ENCODE data around the gene TMEM151A.

TMEM151A gene

DNA sequence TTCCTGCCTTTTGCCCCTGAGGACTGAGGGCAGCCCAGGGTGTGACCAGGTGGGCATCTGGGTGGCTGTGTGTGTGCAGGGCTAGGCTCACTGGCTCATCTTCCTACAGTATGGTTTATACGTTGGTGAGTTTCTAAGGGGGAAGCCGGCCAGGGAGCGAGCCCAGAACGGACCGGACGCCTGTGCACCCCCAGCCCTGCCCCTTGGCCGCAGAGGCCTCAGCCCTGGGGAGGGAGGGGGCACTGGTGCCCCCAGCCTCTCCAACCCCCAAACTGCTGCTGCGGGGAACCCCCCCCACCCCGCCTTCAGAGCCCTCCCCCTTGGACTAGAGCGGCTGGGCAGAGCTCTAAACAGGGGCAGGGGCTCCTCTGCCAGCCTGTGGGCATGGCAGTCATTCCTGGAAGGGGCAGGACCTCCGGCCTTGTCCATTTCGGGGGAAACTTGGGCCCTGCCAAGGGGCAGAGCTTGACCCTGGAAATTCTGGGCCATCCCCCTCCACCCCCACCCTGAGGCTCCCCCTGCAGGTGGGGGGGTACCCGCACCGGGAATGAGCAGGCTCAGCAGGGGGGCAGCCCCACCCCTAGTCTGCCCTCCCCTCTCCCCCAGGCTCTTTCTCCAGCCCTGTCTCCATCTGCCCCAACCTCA lies 8.1 kb upstream of the TMEM151A start:
- no peak for DNase-seq (ENCODE audit: low spot score)

DNA sequence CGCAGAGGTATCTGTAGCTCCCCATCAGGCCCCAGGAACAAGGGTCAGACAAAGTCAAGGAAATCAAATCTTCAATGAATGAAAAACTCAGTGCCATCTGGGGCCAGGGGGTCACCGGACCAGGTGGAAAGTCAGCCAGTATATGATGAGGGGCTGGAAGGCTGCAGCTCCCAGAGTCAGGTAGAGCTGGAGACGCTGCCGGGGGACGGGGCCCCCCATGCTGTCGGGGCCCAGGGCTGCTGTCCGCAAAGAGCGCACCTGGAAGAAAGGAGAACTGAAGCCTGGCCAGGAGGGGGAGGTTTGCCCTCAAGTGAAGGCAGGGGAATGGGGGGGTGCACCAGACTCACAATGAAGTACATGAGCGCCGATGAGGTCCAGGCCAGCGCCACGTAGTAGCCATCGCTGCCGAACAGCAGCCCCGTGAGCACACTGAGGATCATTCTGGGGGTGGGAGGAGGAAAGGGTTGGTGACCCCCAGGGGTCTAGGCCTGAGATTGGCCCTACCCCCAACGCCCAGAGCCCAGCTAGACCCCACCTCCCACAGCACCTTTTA lies 7.1 kb upstream of the TMEM151A start:
- no peak for DNase-seq (ENCODE audit: low spot score)

DNA sequence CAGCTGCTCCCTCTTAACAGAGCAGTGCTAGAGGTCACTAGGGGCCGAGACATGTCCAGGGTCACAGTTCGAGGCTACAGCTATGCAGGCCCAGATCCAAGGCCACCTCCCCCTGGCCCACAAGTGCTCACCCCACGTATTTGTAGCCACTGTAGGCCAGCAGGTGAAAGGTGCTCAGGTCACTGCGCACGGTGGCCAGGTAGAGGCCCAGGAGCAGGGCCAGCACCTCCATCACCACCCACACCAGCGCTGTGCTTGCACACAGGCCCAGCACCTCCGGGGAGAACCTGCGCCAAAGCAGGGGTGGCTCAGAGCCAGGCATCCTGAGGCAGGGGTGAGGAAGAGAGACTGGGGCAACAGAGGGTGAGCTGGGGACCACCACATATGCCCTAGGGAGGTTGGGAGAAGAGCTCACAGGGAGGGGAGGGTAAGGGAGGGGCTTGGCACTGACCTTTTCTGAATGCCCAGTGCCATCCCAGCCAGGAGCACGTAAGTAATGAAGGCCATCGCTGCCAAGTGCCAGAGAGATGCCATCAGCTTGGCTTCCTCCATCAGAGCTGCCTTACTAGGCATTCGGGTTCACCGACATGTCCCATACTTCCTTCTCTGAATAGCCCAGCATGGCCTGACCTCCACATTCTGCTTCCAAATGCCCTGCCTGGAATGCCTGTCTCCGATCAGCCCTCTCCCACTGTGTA lies 6.3 kb upstream of the TMEM151A start:
- no peak for DNase-seq (ENCODE audit: low spot score)

DNA sequence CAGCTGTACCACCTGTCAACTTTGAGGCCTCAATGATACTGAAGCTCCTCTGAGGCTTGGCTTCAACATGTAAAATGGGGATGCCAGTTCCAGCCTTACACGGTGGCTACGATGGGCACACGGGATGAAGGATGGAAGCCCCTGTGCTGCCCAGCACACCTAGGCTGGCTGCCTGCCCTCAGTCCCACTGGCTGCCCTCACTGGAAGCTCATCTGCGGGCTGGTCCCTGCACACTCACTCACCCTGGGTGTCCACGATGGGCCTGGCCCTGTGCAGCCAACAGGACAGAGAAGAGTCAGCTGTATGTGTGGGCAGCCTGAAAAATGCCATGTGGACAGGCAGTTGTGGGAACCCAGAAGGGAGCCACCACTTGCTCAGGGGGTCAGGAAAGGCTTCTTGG lies 5.0 kb upstream of the TMEM151A start:
- DNase-seq (ENCODE audit: low spot score) = no peak

DNA sequence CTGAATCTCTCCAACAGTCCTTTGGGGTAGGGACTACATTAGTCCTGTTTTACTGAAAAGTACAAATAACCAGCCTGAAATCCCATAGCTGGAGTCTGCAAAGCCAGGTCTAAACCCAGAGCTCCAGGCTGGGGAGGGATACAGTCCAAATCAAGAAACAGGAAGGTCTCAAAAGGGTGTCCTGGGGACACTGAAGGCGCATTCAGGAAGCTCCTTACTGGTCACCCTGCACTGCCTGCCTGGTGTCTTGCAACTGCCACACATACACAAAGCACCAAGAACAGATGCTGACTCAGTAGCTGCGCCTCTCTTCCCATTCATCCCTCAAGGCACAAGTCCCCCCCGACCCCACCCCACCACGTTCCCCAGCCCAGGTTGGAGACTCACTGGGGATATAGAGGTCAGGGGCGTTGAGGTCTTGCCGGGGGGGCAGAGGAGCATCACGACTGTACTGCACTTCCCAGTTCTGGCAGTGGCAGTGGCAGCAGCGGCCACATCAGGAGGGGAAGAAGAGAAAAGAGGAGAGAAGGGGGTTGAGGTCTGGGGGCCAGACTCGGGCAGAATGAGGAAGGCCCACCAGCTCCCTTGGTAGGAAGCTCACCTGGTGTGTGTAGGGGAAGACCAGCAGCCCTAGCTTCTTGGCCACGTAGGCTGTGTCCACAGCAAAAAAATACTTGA lies 4.3 kb upstream of the TMEM151A start:
- no peak for DNase-seq (ENCODE audit: low spot score)

DNA sequence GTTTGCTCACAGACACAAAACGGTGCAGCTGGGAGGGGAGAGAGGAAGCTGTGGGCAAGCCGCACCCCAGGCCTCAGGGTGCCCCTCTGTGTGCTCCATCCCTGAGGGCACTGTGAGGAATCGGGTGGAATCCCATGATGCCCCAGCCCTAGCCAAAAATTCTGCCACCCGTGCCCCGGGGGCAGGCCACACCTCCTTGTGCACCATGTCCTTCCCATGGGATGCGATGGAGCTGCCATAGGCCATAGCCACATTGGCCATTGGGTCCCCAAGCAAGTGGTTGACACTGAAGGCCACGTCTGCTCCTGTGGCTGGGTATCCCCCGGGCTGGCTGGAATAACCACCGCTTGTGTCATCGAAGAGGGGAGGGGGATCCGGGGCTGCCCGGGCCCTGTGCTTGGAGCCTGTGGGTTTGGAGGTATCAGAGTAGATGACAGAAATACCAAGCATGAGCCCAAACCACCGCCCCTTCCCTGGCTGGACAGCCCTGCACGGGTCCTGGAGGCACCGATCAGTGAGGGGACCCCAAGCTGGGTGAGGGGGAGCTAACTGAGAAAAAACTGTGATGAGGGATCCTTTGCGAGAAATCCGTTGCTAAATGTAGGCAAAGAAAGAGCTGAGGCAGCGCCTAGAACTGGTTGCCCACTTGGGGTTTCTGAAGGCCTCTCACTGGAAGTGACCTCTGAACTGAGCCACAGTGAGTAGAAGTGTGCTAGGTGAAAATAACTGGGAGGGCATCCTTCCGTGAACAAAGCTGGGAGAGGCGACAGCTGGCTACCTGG lies 3.6 kb upstream of the TMEM151A start:
- no peak for DNase-seq (ENCODE audit: low spot score)

DNA sequence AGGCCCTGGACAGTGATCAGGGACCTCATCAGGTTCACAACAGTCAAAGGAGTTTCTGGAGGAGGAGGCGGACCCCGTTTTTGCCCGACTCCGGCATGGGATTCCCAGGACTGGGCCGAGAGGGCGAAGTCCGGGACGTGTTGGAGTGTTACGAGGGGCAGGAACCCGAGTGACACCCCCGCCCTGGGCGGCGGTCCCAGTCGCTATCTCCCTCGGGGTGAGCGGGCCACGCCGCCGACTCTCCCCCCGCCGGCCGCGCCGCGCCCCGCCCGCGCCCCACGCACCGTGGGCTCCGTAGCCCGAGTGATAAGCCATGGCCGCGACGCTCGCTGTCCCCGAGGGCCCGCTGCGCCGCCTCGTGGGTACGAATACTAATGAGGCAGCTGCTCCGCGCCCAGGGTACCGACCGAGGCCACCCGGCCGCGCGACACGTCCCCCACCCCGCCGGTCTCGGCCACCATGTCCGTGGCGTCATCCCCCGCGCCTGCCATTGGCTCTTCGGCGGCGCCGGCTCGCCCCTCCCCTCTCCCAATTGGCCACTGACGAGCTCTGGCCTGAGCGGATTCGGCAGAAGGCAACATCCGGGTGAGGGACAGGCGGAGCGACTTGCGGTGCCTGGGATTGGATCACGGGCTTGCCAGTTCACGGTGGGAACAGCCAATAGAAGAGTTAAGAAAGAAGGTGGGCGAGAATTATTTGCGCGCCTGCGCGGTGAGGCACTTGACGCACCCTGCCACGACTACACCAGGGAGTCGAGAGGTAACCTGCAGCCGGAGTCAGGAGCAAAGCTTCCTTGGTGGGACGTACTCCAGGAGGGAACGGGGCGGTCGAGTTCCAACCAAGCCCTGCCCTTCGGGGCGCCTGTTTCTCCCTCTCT lies 2.8 kb upstream of the TMEM151A start, which contains the start of gene YIF1A:
Gene YIF1A, minus strand, starts transcription at position 473 of the 877 bp plus-strand sequence. Its CDS starts 158 bp downstream, at position 315.
- DNase-seq (ENCODE audit: low spot score) = peak; percentile 98

DNA sequence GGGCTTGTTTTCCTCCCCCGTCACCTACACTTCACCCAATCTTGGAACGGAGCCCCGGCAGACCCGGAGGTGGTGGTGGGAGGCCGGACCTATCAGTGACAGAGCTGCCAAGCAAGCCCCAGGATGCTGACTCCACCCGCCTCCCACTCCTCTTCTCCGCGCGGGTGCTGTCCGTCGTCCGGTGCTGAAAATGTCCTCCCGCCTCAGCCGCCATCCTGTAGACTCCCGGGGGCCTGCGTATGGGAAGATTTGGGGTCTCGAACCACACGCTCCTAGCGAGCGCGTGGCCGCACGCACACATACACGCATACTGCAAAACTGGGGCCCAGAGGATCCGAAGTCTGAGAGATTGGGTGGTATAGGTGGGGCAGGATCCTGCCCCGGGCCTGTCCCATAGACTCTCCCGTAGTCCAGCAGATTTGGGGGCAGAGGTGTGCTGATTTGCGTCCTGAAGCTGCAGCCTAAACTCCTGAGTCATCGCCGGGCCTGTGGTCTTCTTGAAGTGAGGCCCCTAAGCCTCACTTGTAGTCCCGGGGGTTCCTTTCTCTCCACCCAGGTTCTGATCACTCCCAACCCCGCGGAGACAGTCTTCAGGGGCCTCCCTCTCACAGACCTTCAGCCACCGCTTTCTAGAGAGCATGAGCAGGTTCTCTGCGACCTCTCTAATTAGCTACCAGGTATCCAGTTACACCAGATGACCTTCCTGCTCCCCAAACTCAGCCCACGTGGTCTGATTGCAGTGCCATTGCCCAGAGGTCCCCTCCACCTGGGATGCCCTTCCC lies 2.0 kb upstream of the TMEM151A start:
- DNase-seq (ENCODE audit: low spot score) = peak; percentile 65

DNA sequence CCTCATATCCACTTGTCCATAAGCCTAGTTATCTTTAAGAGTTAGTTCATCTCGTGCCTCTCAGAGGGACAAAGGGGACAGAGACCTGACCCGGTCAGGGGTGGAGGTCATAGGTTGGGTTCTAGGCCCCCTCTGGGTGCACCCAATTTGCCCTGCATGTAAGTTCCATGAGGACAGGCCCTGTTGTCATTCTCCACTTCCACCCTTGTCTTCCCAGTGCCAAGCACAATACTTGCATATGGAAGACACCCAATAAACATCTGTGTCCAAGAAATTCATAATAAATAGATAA lies 1.4 kb upstream of the TMEM151A start:
- no peak for DNase-seq (ENCODE audit: low spot score)

DNA sequence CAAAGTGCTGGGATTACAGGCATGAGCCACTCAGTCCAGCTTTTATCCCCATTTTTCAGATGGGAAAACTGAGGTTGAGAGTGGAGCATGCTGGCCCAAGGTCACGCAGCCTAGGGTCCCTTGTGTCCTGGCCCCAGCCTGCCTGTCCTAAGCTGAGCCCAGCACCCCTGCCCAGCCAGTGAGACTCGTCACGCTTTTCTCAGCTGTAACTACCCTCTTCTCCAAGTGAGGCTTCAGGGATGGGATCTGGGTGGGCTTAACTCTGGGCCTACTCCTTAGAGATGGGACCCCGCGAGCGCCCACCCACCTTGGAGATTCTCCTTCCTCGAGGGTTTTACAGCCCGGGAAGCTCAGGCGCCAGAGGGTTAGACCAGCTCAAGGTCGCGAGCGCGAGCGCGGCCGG lies 390 bp upstream of the TMEM151A start:
- no peak for DNase-seq (ENCODE audit: low spot score)

DNA sequence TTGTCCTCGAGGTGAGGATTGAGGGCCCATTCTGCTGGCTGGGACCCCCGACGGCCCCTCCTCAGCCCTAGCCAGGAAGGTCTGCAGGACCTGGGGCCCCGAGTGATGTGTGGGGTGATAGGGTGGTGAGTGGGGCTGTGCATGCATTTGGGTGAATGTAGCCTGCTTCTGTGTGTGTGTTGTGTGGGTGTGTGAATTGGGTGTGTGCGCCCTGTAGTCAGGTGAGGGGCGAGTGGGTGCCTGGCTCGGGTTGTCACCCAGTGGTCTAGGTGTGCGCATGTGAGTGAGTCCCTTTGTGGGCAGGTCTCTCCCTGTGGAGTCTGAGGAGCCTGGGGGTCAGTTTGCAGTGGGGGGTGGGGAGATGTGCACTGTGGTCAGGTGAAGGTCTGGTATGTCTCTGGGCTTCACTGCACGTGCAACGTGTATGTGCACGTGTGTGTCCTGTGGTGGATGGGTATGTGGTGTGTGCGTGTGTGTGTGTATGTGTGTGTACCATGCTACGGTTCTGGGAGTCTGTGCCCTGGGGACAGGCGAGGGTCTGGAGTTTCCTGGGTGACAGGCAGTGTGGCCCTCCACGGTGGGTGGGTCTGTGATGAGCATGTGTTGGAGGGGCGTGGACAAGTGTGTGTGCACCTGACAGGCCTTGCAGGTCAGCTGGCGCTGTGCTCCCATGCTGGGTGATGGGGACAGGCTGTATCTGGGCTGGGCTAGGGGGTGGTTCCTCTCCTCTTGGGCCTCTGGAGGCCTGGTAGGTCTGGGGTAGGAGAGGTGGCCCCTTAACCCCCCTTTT lies 1.0 kb downstream of the TMEM151A start:
- DNase-seq (ENCODE audit: low spot score) = no peak

DNA sequence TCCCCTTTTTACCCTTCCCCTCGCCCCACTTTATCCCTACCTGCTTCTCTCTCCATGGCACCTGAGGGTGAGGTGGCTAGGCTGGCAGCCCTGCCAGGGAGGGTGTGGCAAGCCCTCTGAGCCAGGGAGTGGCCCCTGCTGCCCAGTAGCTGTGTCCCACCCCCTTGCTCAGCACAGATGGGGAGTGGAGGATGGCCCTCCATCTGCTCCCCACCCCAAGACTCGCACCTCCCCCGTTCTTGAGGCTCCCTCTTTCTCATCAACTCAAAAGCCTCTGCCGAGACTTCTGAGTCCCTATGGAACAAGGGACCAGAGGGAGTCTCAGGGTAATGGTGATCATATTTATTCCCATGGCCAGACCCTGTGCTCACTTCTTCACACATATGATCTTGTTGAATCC lies 1.7 kb downstream of the TMEM151A start:
- no peak for DNase-seq (ENCODE audit: low spot score)

DNA sequence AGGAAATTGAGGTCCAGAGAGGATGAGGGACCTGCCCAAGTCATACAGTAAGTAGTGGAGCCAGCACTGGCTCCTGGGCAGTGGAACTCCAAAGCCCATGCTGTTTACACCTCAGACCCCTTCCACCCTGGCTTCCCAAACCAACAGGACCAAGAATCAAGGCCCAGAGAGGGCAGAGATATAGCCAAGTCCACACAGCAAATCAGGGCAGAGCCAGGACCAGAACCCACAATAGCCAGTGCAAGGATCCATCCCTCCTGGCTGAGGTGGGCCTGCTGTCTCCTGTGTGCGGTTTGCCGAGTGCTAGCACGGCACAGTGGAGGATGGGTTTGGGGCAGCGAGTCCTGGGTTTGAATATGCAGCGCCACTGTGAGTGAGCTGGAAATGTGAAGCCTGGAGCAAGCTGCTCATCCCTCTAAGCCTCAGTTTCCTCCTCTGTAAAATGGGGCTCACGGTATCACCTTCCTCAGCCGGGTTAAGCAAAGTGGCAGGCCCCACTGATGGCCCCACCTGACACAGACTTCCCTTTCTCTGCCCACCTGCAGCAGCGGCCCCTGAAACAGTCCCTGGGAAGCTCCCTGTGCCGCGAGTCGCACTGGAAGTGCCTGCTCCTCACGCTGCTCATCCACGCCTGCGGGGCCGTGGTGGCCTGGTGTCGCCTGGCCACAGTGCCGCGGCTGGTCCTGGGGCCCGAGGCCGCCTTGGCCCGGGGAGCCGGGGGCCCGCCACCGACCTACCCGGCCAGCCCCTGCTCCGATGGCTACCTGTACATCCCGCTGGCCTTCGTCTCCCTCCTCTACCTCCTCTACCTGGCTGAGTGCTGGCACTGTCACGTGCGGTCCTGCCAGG lies 2.3 kb downstream of the TMEM151A start:
- DNase-seq (ENCODE audit: low spot score) = no peak

DNA sequence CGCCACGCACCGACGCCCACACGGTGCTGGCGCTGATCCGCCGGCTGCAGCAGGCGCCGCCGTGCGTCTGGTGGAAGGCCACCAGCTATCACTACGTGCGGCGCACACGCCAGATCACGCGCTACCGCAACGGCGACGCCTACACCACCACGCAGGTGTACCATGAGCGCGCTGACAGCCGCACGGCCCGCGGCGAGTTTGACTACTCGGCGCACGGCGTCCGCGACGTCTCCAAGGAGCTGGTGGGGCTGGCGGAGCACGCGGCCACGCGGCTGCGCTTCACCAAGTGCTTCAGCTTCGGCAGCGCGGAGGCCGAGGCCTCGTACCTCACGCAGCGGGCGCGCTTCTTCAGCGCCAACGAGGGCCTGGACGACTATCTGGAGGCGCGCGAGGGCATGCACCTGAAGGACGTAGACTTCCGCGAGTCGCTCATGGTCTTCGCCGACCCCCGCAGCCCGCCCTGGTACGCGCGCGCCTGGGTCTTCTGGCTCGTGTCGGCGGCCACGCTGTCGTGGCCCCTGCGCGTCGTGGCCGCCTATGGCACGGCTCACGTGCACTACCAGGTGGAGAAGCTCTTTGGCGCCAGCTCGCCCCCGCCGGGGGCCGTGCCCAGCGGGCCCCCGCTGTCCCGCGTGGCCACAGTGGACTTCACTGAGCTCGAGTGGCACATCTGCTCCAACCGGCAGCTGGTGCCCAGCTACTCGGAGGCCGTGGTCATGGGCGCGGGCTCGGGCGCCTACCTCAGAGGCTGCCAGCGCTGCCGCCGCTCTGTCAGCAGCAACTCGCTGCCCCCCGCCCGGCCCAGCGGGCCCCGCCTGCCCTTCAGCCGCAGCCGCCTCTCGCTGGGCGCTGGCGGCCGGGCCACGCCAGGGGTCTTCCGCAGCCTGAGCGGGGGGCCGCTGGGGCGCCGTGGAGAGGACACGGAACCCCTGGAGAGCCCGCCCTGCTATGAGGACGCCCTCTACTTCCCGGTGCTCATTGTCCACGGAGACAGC lies 3.2 kb downstream of the TMEM151A start:
- no peak for DNase-seq (ENCODE audit: low spot score)

DNA sequence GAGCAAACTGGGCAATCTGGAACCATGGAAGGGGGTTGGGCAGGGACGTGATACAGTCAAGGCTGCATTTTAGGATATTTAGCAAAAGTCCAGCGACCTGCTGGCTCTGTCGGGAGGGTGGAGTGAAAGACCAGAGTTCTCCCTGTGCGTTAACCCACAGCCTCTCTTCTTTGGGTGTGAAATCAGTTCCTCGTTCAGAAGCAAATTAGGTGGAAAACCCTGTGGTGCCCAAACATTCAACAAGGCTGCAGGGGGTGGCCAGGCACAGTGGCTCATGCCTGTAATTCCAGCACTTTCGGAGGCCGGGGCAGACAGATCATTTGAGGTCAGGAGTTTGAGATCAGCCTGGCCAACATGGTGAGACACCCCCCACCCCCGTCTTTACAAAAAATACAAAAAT lies 5.9 kb downstream of the TMEM151A start:
- DNase-seq (ENCODE audit: low spot score) = no peak

DNA sequence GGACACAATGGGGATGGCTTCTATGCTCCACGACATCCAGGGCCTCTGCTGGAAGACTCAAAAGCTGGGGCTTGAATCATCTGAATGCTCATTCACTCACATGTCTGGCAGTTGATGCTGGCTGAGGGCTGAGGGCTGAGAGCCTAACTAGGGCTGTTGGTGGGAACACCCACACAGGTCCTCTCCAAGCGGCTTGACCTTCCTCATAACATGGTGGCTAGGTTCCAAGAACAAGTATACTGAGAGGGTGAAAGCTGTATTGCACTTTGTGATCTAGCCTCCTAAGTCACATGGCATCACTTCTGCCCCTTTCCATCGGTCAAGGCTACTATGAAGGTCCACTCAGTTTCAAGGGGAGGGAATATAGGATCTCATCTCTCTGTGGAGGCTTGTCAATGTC lies 7.5 kb downstream of the TMEM151A start:
- no peak for DNase-seq (ENCODE audit: low spot score)

DNA sequence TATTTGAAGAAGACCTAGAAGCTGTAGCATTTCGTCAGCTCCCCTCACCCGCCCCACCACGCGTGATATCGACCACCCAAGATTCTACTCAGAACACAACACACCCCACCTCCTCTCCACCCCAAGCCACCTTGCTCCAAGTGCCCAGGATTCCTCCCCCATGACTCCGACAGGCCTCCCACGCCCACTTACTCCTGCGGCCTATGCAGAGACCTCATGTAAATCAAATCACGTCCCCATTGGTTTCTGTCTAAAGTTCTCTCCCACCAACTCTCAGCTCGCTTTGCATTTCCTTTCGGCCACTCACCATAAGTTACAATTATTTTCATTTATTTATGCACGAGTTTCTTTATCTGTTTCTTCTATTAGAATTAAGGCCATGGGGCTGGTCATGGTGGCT lies 11.0 kb downstream of the TMEM151A start:
- DNase-seq (ENCODE audit: low spot score) = no peak

DNA sequence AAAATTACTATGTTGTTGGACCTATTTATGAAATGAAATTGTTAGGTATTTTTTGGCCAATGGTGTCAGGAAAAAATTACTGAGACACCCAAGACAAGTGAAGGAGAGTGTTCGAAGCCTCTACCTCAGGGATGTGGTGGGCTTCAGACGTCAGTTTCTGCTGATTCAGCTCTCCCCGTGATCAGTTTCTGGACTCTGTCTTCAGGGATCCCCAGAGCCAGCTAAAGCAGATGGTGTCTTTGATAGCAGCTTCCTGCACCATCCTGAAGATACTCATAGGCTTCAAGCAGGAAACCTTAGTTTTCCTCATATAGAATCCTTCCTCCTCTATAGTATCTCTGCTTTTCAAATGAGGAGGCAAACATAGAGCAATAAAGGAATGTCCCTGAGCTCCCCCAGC lies 17.8 kb downstream of the TMEM151A start:
- no peak for DNase-seq (ENCODE audit: low spot score)
